Spinal cord (tissue), 10 donors: ENCODE data around the gene HIBCH. TPM values are rescaled to one million over a fixed set of nuclear protein-coding genes. Genes with fewer than 3 reads are reported as not detected.
"Not testable (repeated sequence)": the region's sequence is repeated elsewhere in the genome, so short reads cannot be mapped to it uniquely, and the experiment has no call there.

Experiments
- DNase-seq, 6 donors: peaks; one replicate each; pipeline versions ENCODE4 v3.0.0 to v3.0.0-alpha.2; 2013 to 2015; ENCODE audit warnings: low spot score in 6 of 6, low read depth in 4 of 6
- H3K27ac ChIP-seq: one replicate; pipeline ENCODE4 v1.5.1; 2013; ENCODE audit warnings: low read depth, low read length, control low read depth
- H3K27me3 ChIP-seq: one replicate; pipeline ENCODE4 v1.6.1; 2013; ENCODE audit warnings: low read length; ENCODE audit not compliant: control insufficient read depth, insufficient read depth
- H3K36me3 ChIP-seq: one replicate; pipeline ENCODE4 v1.6.1; 2013; ENCODE audit warnings: low read length; ENCODE audit not compliant: control insufficient read depth, insufficient read depth
- H3K4me1 ChIP-seq: one replicate; pipeline ENCODE4 v1.6.1; 2013; ENCODE audit warnings: low read length; ENCODE audit not compliant: control insufficient read depth, insufficient read depth
- H3K4me3 ChIP-seq: one replicate; pipeline ENCODE4 v1.5.1; 2013; ENCODE audit warnings: low read depth, low read length, control low read depth
- H3K9me3 ChIP-seq: one replicate; pipeline ENCODE4 v1.6.1; 2013; ENCODE audit warnings: low read length; ENCODE audit not compliant: control insufficient read depth, insufficient read depth
- WGBS: methylation state at CpG from one replicate; pipeline ENCODE4 v1.1.5; 2013; ENCODE audit warnings: missing lambda C conversion rate; ENCODE audit not compliant: insufficient coverage; 5-methylcytosine and 5-hydroxymethylcytosine counted together
- polyA plus RNA-seq, 2 donors: library from polyadenylated mRNA; unstranded; fragments of 120-200 nt; gene quantifications; one replicate each; pipeline ENCODE4 v1.2.1, GENCODE V29; 2013; ENCODE audit not compliant: insufficient read length in 2 of 2
- total RNA-seq, 2 donors: library from RNA; depleted of rRNA in 1 of 2; stranded (reverse); fragments of 120-200 nt in 1 of 2; fragments of >200 nt in 1 of 2; gene quantifications; one replicate each; pipeline versions ENCODE4 v1.2.3 to v1.2.4, GENCODE V29; 2013 to 2014
- donor health status: healthy.

The HIBCH gene
- total and polyA plus RNA-seq, 4 donors: 39.5 to 56.0 (median 48.8) TPM

DNA sequence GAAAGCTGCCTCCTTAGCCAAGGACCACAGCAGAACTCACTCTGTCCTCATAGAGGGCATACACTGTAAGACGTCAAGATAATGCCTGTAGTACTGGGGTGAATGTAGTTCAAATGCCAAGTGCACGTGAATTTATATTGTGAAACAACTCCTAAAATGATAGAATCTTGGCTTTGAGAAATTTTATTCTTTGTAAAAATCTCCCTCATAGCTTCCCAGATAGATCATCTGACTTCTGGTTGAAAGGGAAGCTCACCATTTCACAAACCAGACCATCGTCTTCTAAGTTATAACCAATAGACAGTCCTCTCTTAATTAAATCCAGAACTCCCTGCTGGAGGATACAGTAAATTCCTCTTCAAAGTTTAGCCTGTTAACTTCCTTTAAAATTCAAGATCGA, 146.2 kb downstream of the HIBCH start:
- no peak for DNase-seq
- no peak overlapping the region for H3K4me3 ChIP-seq
- 100% methylated on average over 1 of the region's 4 CpGs for WGBS
- H3K27me3 ChIP-seq: no peaks in the 10 kb centered on the region
- H3K36me3 ChIP-seq: no peaks in the 10 kb centered on the region
- H3K27ac ChIP-seq: no peak overlapping the region
- no peaks in the 10 kb centered on the region for H3K9me3 ChIP-seq
- H3K4me1 ChIP-seq: no peaks in the 10 kb centered on the region

DNA sequence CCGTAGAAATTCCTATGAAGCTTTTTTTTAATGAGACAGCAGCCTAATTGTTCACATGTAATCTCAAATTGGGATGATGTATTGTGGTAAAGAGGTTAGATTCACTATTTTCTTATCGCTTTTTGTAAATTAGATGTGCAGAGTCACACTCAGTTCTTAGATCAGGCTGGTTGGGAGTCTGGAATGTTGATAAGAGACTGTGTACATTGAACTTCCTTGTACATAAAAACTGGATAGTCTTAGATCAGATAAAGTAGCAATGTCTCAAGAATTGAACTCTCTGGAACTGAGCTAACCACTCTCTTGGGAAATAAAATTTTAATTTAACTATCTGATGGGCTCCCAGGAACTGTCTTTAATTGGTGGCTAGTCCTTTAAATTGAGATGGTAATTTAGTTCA, 149.0 kb downstream of the HIBCH start:
- Histone ChIP-seq H3K27ac (no peak overlapping the region), H3K36me3 (no peaks in the 10 kb centered on the region), H3K4me1 (no peaks in the 10 kb centered on the region), H3K9me3 (no peaks in the 10 kb centered on the region), H3K4me3 (no peak overlapping the region), H3K27me3 (no peaks in the 10 kb centered on the region)
- WGBS: 100% methylated on average over 1 of the region's 2 CpGs
- no peak for DNase-seq

DNA sequence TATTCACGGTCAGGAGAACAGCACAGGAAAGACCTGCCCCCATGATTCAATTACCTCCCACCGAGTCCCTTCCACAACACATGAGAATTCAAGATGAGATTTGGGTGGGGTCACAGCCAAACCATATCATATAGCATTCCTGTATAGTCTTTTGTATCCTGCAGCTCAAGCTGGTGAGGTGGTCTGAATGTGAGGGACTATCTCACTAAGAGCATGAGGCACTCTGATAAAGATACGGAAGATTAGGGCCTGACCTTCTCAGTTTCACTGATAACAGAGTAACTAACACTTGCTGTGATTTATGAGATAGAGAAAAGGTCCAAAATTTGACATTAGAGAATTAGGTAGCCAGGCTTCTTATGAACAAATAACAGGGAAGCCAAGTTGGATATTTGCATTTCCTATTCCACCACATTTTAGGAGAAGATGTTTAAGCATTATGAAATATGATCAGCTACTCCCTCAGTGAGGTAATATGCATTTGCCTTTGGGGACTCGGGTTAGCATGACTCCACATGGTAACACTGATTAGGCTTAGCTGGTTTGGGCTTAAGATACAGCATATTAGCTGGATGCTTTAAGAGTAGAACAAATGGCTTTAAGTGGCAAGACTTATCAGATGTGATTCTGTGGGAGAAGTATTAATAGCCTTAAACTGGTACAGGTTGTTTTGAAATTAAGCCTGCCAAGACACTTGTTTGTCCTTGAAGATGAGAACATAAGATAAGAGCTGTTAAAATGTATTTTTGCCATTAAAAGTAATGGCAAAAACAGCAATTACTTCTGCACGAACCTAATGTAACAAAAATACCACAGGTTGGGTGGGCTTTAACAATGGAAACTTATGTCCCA, 150.2 kb downstream of the HIBCH start:
- WGBS: 78% methylated on average over 1 of the region's 5 CpGs

DNA sequence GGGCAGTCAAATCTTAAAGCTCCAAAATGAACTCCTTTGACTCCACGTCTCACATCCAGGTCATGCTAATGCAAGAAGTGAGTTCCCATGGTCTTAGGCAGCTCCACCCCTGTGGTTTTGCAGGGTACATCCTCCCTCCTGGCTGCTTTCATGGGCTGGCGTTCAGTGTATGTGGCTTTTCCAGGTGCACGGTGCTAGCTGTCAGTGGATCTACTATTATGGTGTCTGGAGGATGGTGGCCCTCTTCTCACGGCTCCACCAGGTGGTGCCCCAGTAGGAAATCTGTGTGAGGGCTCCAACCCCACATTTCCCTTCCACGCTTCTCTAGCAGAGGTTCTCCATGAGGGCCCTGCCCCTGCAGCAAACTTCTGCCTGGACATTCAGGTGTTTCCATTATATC, 151.9 kb downstream of the HIBCH start:
- H3K9me3 ChIP-seq: no peaks in the 10 kb centered on the region
- no peak for DNase-seq
- no peaks in the 10 kb centered on the region for H3K27me3 ChIP-seq
- H3K4me3 ChIP-seq: no peak overlapping the region
- H3K4me1 ChIP-seq: no peaks in the 10 kb centered on the region
- WGBS: 90% methylated on average over 5 of the region's 5 CpGs
- H3K36me3 ChIP-seq: no peaks in the 10 kb centered on the region
- H3K27ac ChIP-seq: no peak overlapping the region

More for the DNA sequence above, 150.2 kb downstream of the HIBCH start:
- Histone ChIP-seq H3K4me1 (no peaks in the 10 kb centered on the region), H3K27me3 (no peaks in the 10 kb centered on the region), H3K27ac (no peak overlapping the region), H3K9me3 (no peaks in the 10 kb centered on the region), H3K4me3 (no peak overlapping the region), H3K36me3 (no peaks in the 10 kb centered on the region)
- no peak for DNase-seq

DNA sequence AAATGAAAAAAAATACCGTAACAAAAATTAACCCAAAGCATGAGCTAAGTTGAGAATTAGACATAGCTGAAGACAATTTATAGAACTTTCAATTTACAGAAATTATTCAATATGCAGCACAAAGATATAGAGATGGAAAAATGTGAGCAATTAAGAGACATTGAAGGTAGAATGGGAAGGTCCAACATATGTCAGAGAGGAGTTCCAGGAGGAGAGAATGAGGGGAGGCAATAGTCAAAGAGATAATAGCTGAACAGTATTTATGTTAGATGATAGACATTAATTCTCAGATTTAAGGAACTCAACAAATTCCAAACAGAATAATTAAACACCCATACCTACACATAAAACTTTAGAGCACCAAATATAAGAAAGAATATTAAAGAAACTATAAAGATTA, 154.1 kb downstream of the HIBCH start:
- H3K27ac ChIP-seq: no peak overlapping the region
- no CpG with 5 or more reads among the region's 1 CpG for WGBS
- H3K9me3 ChIP-seq: no peaks in the 10 kb centered on the region
- no peak for DNase-seq
- H3K4me3 ChIP-seq: no peak overlapping the region
- no peaks in the 10 kb centered on the region for H3K36me3 ChIP-seq
- no peaks in the 10 kb centered on the region for H3K27me3 ChIP-seq
- H3K4me1 ChIP-seq: no peaks in the 10 kb centered on the region

DNA sequence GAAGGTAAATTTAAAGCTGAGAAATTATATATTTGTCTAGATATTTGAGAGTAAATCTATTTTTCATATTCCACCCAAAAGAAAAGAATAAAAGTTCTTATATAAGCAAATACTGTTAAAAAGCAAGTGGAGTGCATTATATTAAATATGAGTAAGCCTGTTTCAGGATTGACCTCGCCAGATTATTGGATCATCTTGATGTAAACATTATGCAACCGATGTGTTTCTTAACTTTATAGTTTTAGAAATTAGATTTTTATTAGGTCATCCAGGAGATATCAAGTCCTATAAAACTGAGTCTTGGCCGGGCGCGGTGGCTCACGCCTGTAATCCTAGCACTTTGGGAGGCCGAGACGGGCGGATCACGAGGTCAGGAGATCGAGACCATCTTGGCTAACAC, 156.8 kb downstream of the HIBCH start:
- Histone ChIP-seq H3K36me3 (no peaks in the 10 kb centered on the region), H3K4me3 (no peak overlapping the region), H3K27me3 (no peaks in the 10 kb centered on the region), H3K27ac (no peak overlapping the region), H3K9me3 (no peaks in the 10 kb centered on the region), H3K4me1 (no peaks in the 10 kb centered on the region)
- no peak for DNase-seq
- WGBS: no CpG with 5 or more reads among the region's 11 CpGs

DNA sequence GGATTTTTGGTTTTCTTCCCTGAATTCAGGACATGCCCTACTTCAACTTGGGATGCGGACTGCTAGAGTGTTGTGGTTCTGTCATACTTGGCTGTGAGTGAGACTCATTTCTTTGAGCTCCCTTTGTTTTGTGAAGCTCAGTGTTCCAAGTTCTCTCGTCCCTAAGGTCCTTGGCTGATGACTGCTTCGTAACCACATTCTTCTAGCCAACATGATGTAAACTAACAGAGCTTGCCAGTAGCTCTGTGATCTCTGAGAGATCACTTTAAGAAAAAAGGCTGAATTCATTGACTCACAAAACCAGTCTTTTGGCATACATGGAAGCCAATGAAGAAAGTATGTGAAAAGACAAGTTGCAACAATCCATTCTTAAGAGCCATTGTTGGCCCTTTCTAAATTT, 160.2 kb downstream of the HIBCH start:
- Histone ChIP-seq H3K36me3 (no peaks in the 10 kb centered on the region), H3K27ac (no peak overlapping the region), H3K27me3 (no peaks in the 10 kb centered on the region), H3K4me1 (no peaks in the 10 kb centered on the region), H3K9me3 (no peaks in the 10 kb centered on the region), H3K4me3 (no peak overlapping the region)
- 40% methylated on average over 2 of the region's 3 CpGs for WGBS
- peak in 2 of 6 donors; percentile 7 to 76 for DNase-seq

DNA sequence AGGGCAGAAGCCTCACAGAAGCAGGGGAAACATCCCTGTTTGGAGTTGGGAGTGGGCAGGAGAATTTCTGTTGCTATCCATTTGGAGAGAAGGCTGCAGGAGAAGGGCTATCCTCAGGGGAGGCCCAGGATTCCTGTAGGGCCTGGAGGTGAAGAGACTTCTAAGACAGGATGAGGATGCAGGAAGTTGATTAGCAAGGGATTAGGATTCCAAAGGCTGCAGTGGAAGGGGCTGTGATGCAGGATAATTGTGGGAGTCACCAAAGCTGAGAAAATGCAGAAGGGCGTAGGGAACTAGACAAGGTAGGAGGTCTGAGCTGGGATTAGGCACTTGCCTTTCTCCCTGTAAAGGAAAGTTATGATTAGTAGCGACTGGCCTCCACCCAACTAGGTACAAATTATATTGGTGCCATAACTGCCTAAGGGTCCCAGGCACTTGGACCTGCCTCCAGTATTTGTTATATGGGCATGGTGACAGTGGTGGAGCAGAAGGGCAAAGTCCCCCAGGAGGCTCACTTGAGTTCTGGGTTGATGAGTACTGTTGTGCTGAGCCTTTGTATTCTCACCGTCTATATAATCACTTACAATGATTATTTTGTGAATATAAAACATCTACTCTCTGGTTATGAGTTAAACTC, 160.7 kb downstream of the HIBCH start:
- Histone ChIP-seq H3K27me3 (no peaks in the 10 kb centered on the region), H3K9me3 (no peaks in the 10 kb centered on the region), H3K27ac (no peak overlapping the region), H3K4me3 (no peak overlapping the region), H3K4me1 (no peaks in the 10 kb centered on the region), H3K36me3 (no peaks in the 10 kb centered on the region)
- WGBS: 100% methylated on average over 1 of the region's 3 CpGs
- no peak for DNase-seq

DNA sequence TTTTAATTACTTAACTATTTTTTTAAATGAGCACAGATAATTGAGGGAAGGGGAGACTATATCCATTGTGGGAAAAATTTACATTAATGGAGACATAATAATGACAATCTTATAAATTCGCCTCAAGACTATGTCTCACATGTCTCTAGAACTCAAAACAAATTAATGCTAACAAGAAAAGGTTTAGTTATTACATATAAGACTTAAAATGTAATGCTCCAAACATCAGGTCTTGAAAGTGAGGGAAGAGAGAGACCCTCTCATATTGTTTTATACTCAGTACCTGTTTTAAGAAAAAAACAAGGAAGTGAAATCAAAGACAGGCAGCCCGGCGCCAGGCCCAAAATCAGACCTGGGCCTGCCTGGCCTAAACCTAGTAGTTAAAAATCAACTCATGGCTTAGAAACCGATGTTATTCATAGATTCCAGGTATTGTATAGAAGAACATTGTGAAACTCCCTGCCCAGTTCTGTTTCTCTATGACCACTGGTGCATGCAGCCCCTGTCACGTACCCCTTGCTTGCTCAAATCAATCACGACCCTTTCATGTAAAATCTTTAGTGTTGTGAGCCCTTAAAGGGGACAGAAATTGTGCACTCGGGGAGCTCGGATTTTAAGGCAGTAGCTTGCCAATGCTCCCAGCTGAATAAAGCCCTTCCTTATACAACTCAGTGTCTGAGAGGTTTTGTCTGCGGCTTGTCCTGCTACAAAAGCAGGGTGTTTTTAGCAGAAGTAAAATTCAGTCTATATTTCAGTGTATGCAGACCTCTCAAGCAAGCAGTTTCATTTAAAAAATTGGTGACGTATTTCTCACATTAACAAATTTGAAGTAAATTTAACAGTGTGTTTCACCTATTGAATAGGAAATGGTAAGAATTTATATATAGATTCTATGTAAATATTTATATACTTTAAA, 161.8 kb downstream of the HIBCH start:
- not testable (repeated sequence) for H3K36me3 ChIP-seq, H3K27me3 ChIP-seq, H3K27ac ChIP-seq, DNase-seq, H3K4me1 ChIP-seq, H3K4me3 ChIP-seq, H3K9me3 ChIP-seq
- 60% methylated on average over 2 of the region's 10 CpGs for WGBS
